ENCODE results near the gene LRIG2.

Gene LRIG2

GRCh38 chr1:113170519-113170918 is 97.5 kb downstream of the LRIG2 start:
- no peak for DNase-seq (ENCODE audit: low read depth, low spot score)

GRCh38 chr1:113178106-113178505 is 105.1 kb downstream of the LRIG2 start:
- no peak for DNase-seq (ENCODE audit: low read depth, low spot score)

- no peak for DNase-seq (ENCODE audit: low read depth, low spot score)
Measured at GRCh38 chr1:113178522-113178921, 105.5 kb downstream of the LRIG2 start.

All from activated naive CD8-positive, alpha-beta T cell treated with anti-CD3 and anti-CD28 coated beads, Interleukin-2, amount 50 U/mL, for 16 hours (primary cell).